Measurements from ENCODE around the gene RIMBP2.

GRCh38 chr12:130444986-130445385 is 271.1 kb downstream of the RIMBP2 start:
- TF ChIP-seq, protein P1, sequence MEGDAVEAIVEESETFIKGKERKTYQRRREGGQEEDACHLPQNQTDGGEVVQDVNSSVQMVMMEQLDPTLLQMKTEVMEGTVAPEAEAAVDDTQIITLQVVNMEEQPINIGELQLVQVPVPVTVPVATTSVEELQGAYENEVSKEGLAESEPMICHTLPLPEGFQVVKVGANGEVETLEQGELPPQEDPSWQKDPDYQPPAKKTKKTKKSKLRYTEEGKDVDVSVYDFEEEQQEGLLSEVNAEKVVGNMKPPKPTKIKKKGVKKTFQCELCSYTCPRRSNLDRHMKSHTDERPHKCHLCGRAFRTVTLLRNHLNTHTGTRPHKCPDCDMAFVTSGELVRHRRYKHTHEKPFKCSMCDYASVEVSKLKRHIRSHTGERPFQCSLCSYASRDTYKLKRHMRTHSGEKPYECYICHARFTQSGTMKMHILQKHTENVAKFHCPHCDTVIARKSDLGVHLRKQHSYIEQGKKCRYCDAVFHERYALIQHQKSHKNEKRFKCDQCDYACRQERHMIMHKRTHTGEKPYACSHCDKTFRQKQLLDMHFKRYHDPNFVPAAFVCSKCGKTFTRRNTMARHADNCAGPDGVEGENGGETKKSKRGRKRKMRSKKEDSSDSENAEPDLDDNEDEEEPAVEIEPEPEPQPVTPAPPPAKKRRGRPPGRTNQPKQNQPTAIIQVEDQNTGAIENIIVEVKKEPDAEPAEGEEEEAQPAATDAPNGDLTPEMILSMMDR (IDR thresholded peaks at IDR 0.05), result no peak
- TF ChIP-seq ZFX (IDR thresholded peaks at IDR 0.05; ENCODE audit: borderline replicate concordance), result no peak
